Measurements from ENCODE around the gene MINPP1. TPM values are rescaled to one million over a fixed set of nuclear protein-coding genes. Genes with fewer than 3 reads are reported as not detected.

Gene MINPP1
- total RNA-seq, 1 experiment from 2014 or later = 24.8 TPM

GRCh38 chr10:87504307-87504639, 420 bp upstream of the MINPP1 start:
- Histone ChIP-seq H3K4me1 (peaks cover 31% of the 10 kb centered on the region), H3K9me3 (no peaks in the 10 kb centered on the region), H3K36me3 (ENCODE audit: control insufficient read depth, insufficient read depth, low read length) (no peaks in the 10 kb centered on the region), H3K4me3 (ENCODE audit: low read depth, low read length) (peak overlapping the region; percentile 98), H3K27me3 (replicated peaks; ENCODE audit: control insufficient read depth, insufficient read depth, low read length) (no peaks in the 10 kb centered on the region)
- Mint-ChIP-seq H3K36me3 (ENCODE audit: insufficient read depth, unreplicated experiment) (peaks cover 8% of the 10 kb centered on the region), H3K27me3 (ENCODE audit: insufficient read depth, unreplicated experiment) (no peaks in the 10 kb centered on the region), H3K9me3 (ENCODE audit: unreplicated experiment) (no peaks in the 10 kb centered on the region), H3K4me3 (ENCODE audit: unreplicated experiment) (peak overlapping the region; percentile 93), H3K27ac (ENCODE audit: unreplicated experiment) (no peak overlapping the region), H3K4me1 (ENCODE audit: low read depth, unreplicated experiment) (peaks cover 12% of the 10 kb centered on the region)
- ChIA-PET POLR2A (no interaction called here), CTCF (interaction anchor here (1.1 kb wide), 1 partner anchor 162 kb away, joined by 4 read pairs; no protein-coding TSS in a partner anchor)
- TF ChIP-seq CTCF (IDR thresholded peaks at IDR 0.05; ENCODE audit: insufficient read depth in 1 of 2, low read depth in 1 of 2, low read length in 1 of 2, severe bottlenecking in 1 of 2, unreplicated experiment in 1 of 2) = no peak
- DNase-seq = no peak
- intact Hi-C loops (cut with micrococcal nuclease; ENCODE audit: unreplicated experiment) = loop anchor here (5.0 kb wide), 1 partner anchor 162 kb away; no protein-coding TSS in a partner anchor
- BruUV-seq (replicated peaks) = TSS peak; percentile 74

- peak; percentile 79 to 81 for DNase-seq
- H3K4me3 ChIP-seq (ENCODE audit: low read depth, low read length) = peak overlapping the region; percentile 98
- ChIA-PET POLR2A (no interaction called here), CTCF (interaction anchor here (1.1 kb wide), 1 partner anchor 163 kb away, joined by 4 read pairs; no protein-coding TSS in a partner anchor)
- peaks cover 13% of the 10 kb centered on the region for H3K36me3 Mint-ChIP-seq (ENCODE audit: insufficient read depth, unreplicated experiment)
- peaks cover 27% of the 10 kb centered on the region for H3K4me1 ChIP-seq
- TF ChIP-seq CTCF (IDR thresholded peaks at IDR 0.05; ENCODE audit: insufficient read depth in 1 of 2, low read depth in 1 of 2, low read length in 1 of 2, severe bottlenecking in 1 of 2, unreplicated experiment in 1 of 2) = peak; percentile 69 to 94
- intact Hi-C loops (cut with micrococcal nuclease; ENCODE audit: unreplicated experiment) = no loop called here
- no peaks in the 10 kb centered on the region for H3K27me3 ChIP-seq (replicated peaks; ENCODE audit: control insufficient read depth, insufficient read depth, low read length)
- peak overlapping the region; percentile 63 for H3K27ac Mint-ChIP-seq (ENCODE audit: unreplicated experiment)
- BruUV-seq (replicated peaks) = no TSS peak
- no peaks in the 10 kb centered on the region for H3K9me3 Mint-ChIP-seq (ENCODE audit: unreplicated experiment)
- H3K36me3 ChIP-seq (ENCODE audit: control insufficient read depth, insufficient read depth, low read length) = no peaks in the 10 kb centered on the region
- H3K27me3 Mint-ChIP-seq (ENCODE audit: insufficient read depth, unreplicated experiment) = no peaks in the 10 kb centered on the region
- H3K4me3 Mint-ChIP-seq (ENCODE audit: unreplicated experiment) = peak overlapping the region; percentile 93
- H3K9me3 ChIP-seq = no peaks in the 10 kb centered on the region
- H3K4me1 Mint-ChIP-seq (ENCODE audit: low read depth, unreplicated experiment) = peaks cover 15% of the 10 kb centered on the region
These were observed 846 bp downstream of the MINPP1 start for GRCh38 chr10:87505366-87506111.

DNA sequence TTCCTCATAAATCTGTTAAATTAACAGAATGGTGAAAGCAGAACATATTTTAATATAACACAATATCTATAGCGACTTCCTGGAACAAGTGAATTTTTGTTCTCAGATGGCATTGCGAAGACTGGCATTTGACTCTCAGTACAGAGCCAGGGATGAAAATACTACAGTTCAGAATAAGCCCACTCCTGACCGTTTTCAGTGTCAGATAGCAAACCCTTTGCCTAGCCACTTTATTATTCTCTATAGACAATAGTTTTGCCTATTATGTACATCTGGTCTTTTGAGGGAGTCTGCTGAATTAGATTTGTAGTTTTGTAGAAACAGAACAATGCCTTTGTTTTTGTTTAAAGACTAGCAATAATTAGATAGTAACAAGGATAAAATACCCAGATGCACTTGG, 2.3 kb downstream of the MINPP1 start:
- Histone ChIP-seq H3K36me3 (ENCODE audit: control insufficient read depth, insufficient read depth, low read length) (no peaks in the 10 kb centered on the region), H3K4me3 (ENCODE audit: low read depth, low read length) (no peak overlapping the region), H3K9me3 (no peaks in the 10 kb centered on the region), H3K27me3 (replicated peaks; ENCODE audit: control insufficient read depth, insufficient read depth, low read length) (no peaks in the 10 kb centered on the region), H3K4me1 (peaks cover 16% of the 10 kb centered on the region)
- Mint-ChIP-seq H3K27ac (ENCODE audit: unreplicated experiment) (no peak overlapping the region), H3K36me3 (ENCODE audit: insufficient read depth, unreplicated experiment) (peaks cover 23% of the 10 kb centered on the region), H3K4me1 (ENCODE audit: low read depth, unreplicated experiment) (peaks cover 12% of the 10 kb centered on the region), H3K27me3 (ENCODE audit: insufficient read depth, unreplicated experiment) (no peaks in the 10 kb centered on the region), H3K9me3 (ENCODE audit: unreplicated experiment) (no peaks in the 10 kb centered on the region), H3K4me3 (ENCODE audit: unreplicated experiment) (no peak overlapping the region)
- CTCF ChIA-PET = no interaction called here
- POLR2A ChIA-PET = interaction anchor here (0.5 kb wide), 1 partner anchor 355 kb away, joined by 3 read pairs; no protein-coding TSS in a partner anchor
- intact Hi-C loops (cut with micrococcal nuclease; ENCODE audit: unreplicated experiment) = no loop called here
- BruUV-seq (replicated peaks) = no TSS peak
- no peak for DNase-seq
- no peak for TF ChIP-seq CTCF (IDR thresholded peaks at IDR 0.05; ENCODE audit: insufficient read depth in 1 of 2, low read depth in 1 of 2, low read length in 1 of 2, severe bottlenecking in 1 of 2, unreplicated experiment in 1 of 2)

All from Caco-2 (cell line).